Inflammatory macrophage treated with lipopolysaccharide for 4 hours (primary cell): Measurements from ENCODE around the gene BPIFA2.
A peak's percentile ranks its signal among the peaks of the same experiment; 100 is the strongest.
"Not testable (repeated sequence)": the region's sequence is repeated elsewhere in the genome, so short reads cannot be mapped to it uniquely, and the experiment has no call there.

Source experiments
- DNase-seq: peaks from one replicate; pipeline ENCODE4 v3.0.0-alpha.2; 2020

The BPIFA2 gene

DNA sequence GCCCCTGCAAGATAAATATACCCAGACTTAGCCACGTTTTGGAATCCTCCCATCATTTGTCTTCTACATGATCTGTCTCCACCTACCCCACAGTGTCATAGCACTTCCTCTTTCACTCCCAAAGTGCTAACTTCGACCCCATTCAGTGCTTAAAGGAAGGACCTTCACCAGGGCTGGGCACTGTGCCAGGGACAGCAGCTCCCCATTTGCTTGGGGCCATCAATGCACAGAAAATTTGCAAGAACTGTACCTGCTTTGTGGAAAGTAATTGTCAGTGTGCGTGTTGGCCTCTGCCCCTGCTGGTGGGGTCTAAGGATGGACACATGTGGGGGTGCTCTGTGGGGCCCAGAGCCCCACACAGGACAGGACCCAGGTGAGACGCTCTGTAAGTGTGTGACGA is 5.2 kb upstream of the BPIFA2 start:
- no peak for DNase-seq

DNA sequence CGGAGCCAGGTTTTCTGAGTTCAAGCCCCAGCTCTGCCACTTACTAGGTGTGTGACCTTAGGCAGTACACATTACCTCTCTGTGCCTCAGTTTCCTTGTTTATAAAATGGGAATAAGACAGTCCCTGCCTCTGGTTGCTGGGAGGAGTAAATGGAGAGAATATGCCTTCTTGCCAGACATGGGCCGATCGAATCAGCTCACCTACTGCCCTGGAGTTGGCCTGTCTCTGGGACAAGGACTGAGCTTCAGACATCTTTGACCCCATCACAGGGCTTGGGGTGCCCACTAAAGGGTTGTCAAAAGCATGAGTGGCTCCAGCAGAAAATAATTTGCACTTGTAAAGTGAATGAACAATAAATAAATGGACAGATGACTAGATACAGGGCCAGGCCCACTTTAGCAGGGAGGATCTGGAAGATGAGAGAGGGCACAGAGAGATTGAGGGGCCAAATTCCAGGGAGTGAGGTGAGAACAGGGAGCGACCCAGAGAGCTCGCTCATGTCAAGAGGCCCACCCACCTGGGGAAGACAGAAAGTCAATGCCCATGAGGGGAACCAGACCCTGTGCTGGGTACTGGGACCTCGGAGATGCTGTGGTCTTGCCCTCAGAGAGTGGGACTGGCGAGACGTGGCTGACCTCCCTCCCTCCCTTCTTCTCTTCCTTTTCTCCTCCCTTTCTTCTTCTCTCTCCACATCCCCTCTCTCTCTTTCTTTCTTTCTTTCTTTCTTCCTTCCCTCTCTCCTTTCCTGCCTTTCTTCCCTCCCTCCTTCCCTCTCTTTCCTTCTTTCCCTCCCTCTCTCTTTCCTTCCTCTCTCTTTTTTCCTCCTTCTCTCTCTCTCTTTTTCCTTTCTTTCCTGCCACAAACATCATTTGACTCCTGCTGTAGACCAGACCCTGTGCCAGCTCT is 3.9 kb upstream of the BPIFA2 start:
- DNase-seq, result no peak

DNA sequence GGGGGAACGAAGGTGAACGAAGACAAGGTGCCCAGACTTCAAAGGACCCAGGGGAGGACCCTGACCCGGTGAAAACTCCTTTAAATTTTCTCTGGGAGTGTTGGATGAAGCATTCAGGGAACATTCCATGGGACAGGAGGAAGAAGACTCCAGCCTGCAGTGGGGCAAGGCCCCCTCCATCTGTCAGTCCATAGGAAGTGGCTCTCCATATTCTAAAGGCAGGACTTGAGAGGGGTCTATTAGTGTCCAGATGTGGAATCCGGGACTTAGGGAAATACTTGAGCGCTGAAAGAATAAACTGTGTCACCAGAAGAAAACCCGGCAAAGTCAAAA is 3.2 kb upstream of the BPIFA2 start:
- no peak for DNase-seq

DNA sequence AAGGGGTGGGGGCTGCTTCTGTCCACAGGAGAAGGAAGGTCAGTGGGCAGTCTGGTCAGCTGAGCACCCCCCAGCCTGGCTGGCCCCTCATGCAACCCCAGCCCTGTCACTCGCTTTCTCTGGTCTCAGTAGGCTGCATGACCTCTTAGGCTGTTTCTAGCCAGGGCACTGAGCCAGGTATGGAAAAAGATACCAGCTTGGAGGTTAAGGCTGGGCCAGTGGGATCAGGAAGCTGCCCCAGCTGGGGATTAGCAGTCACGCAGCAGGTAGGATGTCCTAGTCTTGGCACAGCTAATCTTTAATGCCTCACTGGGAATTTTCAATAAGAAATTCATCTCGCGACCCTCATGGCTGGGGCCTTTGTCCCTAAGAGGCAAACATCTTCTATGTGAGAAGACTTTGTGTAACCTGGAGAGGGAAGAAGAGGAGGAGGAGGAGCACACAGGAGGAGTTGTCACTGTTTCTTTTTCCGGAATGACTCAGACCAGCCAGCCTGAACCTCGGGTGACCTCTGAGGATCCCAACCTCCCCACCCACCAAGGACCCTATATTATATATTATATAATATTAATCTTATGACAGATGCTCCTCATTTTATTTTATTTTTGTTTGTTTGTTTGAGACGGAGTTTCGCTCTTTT is 2.4 kb upstream of the BPIFA2 start:
- DNase-seq, result no peak

DNA sequence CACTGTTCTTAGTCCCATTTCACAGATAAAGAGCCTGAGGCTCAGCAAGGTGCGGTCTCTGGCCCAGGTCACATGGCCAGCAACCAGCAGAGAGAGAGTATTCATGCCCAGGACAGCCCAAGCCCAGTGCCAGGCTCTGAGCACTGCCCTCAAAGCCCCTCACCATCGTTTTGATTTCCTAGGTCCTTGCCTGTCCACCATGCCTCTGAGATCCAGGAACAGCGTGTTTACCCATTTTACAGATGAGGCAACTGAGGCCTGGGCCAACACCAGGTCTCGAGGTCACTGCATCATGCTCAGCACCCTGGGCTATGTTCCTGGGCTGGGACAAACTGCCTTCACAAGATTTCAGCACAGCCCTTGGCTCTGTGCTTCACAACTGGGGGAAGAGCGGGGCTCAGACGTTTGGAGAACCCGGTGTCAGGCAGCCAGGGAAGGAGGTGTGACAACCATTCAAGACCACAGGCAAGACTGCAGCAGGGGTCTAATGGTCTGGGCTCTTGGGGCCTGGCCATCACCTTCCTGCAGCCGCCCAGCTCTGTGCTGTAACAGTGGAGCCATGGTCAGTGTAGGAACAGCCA is 1.3 kb upstream of the BPIFA2 start:
- no peak for DNase-seq

DNA sequence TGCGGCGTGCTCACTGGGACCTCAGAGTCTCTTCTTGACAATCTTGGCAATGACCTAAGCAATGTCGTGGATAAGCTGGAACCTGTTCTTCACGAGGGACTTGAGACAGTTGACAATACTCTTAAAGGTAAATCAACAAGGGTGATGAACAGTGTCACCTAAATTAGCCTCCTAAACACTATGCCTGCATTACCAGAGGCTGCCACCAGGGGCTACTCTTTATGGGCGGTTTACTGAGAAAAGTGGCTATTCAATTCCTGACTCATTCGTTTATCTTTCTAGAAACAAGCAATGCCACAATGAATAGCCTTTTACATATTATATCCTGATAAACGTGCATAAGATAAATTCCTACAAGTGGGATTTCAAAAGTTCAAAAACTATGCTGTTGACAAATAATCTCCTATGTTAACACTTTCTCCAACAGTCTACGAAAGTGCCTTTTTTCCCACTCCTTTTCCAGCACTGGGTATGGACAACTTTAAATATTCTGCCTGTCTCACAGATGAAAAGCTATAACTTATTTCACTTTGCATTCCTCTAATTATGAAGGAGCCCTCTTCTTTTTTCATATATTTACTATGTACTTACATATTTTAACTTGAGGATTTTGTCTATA is 1.3 kb downstream of the BPIFA2 start:
- peak; percentile 23 for DNase-seq

DNA sequence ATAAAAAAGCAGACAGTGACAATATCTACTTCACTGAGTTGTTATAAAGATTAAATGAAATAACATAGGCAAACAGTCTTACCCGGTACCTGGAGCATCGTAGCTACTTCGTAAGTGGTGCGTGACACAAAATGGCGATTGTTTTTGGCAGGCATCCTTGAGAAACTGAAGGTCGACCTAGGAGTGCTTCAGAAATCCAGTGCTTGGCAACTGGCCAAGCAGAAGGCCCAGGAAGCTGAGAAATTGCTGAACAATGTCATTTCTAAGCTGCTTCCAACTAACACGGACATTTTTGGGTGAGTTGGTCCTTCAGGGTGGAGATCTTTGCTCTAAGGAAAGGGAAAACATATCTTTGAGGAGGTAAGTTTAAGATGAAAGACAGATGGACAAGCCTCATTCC is 4.8 kb downstream of the BPIFA2 start:
- DNase-seq, result no peak

DNA sequence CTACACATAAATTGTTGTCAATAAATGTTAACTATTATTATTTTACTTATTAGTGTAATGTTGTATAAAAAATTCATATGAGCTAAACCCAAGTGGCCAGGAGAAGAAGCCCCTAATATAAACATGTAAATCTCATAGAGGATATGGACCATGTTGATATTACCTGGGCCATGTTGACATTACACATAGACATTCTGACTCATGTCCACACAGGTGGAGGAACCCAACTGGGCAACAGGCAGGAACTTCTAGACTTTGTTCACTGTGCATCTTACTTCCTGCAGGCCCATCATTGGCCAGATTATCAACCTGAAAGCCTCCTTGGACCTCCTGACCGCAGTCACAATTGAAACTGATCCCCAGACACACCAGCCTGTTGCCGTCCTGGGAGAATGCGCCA is 7.2 kb downstream of the BPIFA2 start:
- no peak for DNase-seq

DNA sequence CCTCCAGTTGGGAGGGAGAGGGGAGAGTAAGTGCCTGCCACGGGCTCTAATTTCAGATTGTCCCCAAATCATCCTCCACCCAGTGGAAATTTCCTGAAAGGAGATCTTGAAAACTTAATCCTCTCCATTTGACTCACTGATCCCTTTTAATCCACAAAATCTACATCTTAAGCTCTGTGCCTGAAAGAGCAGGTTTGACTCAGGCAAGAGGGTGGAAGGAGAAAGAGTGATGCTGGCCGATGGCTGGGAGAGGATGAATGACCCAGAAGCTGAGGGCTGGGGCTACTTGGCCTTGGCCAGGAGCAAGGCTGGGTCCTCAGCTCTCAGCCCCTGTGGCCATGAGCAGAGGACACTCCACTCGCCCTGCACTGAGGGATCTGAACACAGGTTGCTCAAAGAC is 8.1 kb downstream of the BPIFA2 start:
- no peak for DNase-seq

DNA sequence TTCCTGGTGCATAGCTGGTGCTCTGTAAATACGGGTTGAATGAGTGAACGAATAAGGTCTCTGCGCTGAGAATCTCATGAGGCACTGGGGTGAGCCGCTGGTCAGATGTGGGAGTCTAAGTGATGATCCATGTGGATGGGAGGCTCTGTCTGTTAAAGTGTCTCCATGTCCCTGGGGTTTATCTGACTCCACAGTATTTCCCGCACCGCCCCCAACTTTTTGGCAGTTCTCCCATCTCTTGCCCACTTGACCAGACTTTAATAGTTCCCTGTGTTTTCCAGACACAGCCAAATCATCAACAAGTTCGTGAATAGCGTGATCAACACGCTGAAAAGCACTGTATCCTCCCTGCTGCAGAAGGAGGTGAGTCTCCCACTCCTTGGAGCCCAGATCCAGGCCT is 9.9 kb downstream of the BPIFA2 start:
- no peak for DNase-seq

DNA sequence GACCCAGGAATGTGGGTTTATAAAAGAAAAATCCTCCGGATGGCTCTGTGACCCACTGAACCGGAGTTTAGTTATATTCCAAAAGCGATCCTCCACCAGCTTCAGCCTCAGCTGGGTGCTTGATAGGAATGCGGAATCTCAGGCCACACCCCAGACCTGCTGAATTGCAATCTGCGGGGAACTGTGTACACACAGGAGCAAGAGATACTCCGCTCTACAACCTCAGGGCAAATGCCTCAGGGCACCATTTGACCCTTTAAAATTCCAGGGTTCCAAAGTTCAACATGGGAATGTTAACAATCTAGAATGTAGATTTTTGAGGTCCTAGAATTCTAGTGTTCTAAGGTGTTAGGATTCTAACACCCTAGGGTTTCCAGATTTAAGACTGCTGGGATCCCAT is 10.8 kb downstream of the BPIFA2 start:
- DNase-seq, result no peak

DNA sequence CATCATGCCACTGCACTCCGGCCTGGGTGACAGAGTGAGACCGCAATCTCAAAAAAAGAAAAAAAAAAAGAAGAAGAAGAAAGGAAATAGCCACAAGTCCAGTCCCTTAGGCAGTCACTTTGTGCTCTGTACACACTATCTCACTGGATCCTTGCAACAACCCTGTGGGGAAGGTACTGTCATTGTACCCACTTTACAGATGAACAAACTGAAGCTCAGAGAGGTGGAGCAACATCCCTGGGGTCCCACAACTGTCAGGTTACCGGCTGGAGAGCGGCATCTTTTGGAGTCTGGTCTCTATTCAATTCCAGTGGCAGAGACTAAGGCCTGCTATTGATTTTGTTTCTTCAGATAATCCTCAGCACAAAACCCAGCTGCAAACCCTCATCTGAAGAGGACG is 12.2 kb downstream of the BPIFA2 start:
- no peak for DNase-seq

DNA sequence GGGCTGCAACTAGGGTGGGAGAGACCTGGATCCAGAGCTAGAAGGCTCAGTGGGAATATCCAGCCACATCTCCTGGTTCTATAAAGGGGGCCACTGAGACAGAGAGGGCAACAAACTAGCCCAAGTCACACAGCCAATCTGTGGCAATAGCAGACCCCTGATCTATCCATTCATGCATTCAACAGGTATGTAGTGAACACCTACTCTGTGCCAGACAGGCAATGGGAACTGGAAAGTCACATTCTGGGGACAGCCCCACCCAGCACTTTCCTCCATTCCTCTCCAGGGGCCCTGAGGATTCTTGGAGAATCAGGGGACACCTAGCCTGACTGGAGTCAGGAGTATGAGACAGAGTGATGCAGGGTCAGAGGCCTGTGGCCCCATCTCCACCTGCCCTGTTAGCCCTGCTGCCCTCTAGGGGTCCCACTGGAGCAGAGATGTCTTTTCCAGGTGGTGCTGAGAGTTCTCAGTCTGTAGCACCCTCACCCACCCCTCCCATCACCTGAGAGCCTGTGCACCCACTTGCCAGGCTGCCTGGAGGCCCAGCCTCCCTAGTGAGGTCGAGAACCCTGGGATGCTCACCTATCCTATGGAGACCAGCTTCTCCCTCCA is 13.6 kb downstream of the BPIFA2 start:
- DNase-seq, result no peak

DNA sequence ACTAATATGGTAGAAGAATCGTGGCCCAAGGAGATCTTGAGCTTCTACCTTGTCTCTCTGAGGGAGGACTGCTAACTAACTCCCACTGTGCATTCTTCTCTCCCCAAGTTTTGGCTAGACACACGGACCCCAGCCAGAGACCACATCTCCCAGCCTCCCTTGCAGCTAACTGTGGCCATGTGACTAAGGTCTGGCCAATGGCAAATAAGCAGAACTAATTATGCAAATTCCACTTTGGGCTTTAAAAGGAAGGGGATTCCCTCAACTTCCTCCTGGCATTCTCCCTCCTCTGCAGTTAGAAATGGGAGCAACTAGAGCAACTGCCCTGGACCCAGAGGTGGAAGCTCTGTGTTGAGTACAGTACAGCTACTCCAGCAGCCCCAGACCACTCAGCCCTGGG is 15.4 kb downstream of the BPIFA2 start:
- DNase-seq, result peak; percentile 30

DNA sequence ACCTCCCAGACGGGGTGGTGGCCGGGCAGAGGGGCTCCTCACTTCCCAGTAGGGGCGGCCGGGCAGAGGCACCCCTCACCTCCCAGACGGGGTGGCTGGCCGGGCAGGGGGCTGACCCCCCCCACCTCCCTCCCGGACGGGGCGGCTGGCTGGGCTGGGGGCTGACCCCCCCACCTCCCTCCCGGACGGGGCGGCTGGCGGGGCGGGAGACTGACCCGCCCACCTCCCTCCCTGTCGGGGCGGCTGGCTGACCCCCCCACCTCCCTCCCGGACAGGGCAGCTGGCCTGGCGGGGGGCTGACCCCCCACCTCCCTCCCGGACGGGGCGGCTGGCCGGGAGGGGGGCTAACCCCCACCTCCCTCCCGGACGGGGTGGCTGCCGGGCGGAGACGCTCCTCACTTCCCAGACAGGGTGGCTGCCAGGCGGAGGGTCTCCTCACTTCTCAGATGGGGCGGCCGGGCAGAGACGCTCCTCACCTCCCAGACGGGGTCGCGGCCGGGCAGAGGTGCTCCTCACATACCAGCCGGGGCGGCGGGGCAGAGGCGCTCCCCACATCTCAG is 17.2 kb downstream of the BPIFA2 start:
- not testable (repeated sequence) for DNase-seq

DNA sequence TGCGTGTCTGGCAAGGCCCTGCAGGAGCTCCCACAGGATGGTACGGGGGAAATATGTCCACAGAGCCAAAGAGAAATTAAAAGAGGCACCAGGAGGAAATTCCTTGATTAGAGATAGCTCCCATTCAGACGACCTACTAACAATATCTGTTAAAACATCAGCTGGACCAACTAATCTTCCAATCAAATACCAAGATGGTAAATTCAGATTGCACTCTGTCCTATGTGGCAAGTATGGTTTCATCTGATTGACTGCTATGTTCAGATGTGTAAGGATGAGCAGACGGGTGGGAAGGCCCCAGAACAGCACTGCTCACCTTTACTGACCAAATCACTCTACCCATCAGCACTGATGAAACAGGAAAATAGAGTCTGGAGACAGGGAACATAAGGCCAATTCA is 19.5 kb downstream of the BPIFA2 start:
- no peak for DNase-seq

DNA sequence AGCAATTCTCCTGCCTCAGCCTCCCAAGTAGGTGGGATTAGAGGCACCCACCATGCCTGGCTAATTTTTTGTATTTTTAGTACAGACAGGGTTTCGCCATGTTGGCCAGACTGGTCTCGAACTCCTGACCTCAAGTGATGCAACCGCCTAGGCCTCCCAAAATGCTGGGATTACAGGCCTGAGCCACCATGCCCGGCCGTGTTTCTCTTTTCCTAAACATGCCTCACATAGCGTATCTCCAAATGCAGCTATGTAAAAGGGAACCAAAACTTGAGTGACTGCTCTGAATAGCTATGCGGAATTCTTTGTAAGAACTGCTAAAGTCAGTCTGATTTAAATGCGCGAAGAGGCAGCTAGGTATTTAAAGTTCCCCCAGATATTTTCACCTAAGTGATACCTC is 20.5 kb downstream of the BPIFA2 start:
- no peak for DNase-seq

DNA sequence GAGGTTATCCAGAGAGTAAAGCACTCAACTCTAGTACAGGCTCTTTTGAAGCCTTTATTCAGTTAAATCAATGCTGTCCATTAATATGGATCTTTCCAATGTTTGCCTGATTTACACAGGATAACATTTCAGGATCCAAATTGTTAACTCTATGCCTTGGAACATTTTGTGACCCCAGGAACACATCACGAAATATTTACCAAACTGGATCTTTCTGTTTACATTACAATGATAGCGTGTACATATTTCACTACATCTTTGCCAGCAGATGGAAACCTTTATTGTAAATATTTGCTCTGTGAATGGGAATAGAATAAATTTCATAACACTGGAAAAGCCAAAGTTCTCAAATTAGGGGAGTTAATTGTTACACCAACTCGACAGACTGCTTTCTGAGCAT is 23.5 kb downstream of the BPIFA2 start:
- no peak for DNase-seq

DNA sequence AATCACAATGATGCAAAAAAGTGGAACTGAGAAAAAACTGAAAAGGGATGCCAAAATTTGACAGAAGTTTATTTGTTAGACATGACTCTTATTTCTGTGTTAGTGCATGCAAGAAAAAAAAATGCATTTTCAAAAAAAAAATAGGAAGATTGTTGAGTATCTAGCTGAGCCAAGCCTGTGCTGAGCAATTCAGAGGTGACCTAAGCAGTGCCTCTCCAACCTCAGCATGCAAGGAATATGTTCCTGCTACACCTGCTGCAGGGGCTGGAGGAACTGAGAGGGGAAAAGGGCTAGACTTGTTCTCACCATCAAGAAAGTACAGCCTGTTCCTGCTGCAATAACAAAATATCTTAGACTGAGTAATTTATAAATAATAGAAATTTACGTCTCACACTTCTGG is 24.0 kb downstream of the BPIFA2 start:
- DNase-seq, result no peak

DNA sequence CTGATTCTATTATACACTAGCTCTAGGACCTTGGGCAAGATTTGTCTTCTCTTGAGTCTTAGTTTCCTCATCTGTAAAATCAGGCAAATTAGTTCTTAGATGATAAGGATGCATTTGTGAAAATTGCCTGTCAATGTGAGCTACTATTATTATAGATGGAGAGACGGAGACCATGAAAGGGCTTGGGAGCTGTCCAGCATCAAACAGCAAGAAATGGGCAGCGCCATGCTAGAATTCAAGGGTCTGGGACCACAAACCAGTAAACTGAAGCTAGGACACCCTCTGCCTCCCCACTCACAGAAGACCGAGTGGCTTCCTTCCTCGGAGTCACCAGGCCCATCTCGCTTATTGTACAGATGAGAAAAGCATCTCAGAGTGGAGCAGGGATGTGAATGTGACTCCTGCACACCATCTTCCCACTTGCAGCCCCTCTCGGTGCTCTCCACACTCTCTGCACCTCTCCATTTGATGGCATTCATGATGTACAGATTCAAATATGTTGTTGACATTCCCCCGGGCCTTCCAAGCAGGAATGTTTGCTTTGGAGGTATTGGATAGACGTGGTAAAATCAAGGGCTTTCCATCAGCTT is 25.0 kb downstream of the BPIFA2 start:
- no peak for DNase-seq

DNA sequence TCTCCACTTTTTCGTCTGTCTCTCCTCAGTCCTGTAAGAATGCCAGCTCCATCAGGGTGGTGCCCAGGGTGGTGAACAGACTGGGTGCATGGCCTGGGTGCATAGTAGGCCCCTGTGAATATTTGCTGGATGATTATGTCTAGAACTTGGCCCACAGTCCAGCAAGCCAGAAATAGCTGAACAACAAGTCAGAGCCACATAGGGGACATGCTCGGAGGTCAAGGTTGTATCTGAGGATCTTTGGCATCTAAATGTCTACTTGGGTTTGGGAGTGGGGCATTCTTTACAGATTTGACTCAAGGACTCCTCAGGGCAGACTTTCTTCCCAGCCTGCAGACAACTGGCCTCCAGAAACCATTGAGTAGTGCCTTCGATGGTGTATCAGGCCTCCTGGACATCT is 31.1 kb downstream of the BPIFA2 start:
- DNase-seq, result no peak

DNA sequence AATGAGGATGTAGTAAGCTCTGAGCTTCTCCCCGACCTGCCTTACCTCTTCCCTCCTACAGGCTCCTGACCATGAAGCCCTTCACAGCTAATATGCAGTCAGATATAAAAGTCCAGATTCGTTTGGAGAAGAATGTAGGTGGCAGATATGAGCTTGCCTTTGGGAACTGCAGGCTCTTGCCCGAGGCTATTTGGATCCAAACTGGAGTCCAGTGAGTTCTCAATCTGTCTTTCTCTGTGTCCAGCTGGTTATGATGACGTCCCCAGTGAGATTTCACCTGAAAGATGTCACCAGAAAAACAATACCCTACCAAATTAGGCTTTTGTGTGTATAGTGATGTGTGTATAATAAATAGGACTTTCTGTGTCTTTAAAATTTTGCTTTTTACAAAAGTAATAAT is 34.5 kb downstream of the BPIFA2 start:
- no peak for DNase-seq

DNA sequence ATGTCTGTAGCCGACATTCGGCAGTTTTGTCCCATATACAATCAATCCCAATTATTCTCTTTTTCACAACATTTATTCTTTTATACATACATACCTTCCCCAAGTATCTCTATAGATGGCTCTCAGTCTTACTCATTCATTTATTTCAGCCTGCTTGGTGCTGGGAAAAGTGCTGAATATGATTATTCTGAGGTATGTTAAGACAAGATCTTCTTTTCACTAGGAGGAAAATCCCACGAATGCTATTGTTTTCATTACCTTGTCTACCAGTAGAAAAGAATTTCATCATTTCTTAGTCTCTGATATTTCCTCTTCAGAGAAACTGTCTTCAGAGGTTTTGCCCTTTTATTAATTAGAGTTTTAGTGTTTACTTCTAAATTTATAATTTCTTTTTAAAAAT is 35.5 kb downstream of the BPIFA2 start:
- DNase-seq, result no peak
